Measurements from ENCODE around the gene HDC. TPM values are rescaled to one million over a fixed set of nuclear protein-coding genes. Genes with fewer than 3 reads are reported as not detected.

HDC gene
- total and polyA plus RNA-seq, 2 of the 13 experiments (the other 11 are each of a cell fraction or from before 2014, with no cell fraction given) = not detected

- DNase-seq (ENCODE audit: low spot score) (no peak), FAIRE-seq (no peak), ATAC-seq (no peak)
- Histone ChIP-seq H3K27ac (ENCODE audit: extremely low read length, insufficient read depth, low read length) (no peak overlapping the region), H3K4me2 (ENCODE audit: low read depth, low read length) (no peak overlapping the region), H2AFZ (ENCODE audit: low read length) (no peak overlapping the region), H3K9me3 (ENCODE audit: low read length) (no peaks in the 10 kb centered on the region), H3K79me2 (ENCODE audit: insufficient read depth, low read length) (no peaks in the 10 kb centered on the region), H3K27me3 (ENCODE audit: control insufficient read depth in 1 of 2, insufficient read depth in 2 of 2, low read length in 2 of 2) (no peaks in the 10 kb centered on the region), H4K20me1 (ENCODE audit: insufficient read depth, low read length) (no peaks in the 10 kb centered on the region), H3K9ac (ENCODE audit: insufficient read depth, low read depth, low read length) (no peak overlapping the region), H3K4me3 (replicated peaks in 1 of 3; ENCODE audit: insufficient read depth in 1 of 3, low read depth in 2 of 3, low read length in 3 of 3) (no peak overlapping the region), H3K36me3 (replicated peaks in 1 of 2; ENCODE audit: control insufficient read depth in 1 of 2, insufficient read depth in 2 of 2, low read length in 2 of 2) (no peaks in the 10 kb centered on the region), H3K4me1 (ENCODE audit: insufficient read depth, low read length) (peaks cover 24% of the 10 kb centered on the region)
- intact Hi-C loops (cut with micrococcal nuclease; ENCODE audit: unreplicated experiment) (no loop called here), in situ Hi-C loops (cut with HindIII; ENCODE audit: extremely low pct_ligation_motif_present, low pct_unique_long_range_greater_than_20kb) (no loop called here)
- 70% methylated on average over 5 of the region's 5 CpGs for WGBS (ENCODE audit: low lambda C conversion rate)
- POLR2A ChIA-PET = no interaction called here
- no TSS peak for BruUV-seq (replicated peaks)
- CTCF ChIA-PET (ENCODE audit: low intra/inter-chr PET ratio, low total read pairs) = no interaction called here
- no peak for TF ChIP-seq IRF9 (CRISPR knock-in tag; IDR thresholded peaks at IDR 0.05; ENCODE audit: borderline replicate concordance)
- TF ChIP-seq RXRA (CRISPR knock-in tag; IDR thresholded peaks at IDR 0.05) = no peak
- no peak for TF ChIP-seq ZNF3 (CRISPR knock-in tag; IDR thresholded peaks at IDR 0.05)
- TF ChIP-seq ZNF512 (CRISPR knock-in tag; IDR thresholded peaks at IDR 0.05) = no peak
- TF ChIP-seq ZNF672 (CRISPR knock-in tag; IDR thresholded peaks at IDR 0.05) = no peak
- TF ChIP-seq AHR (CRISPR knock-in tag; IDR thresholded peaks at IDR 0.05) = no peak
- no peak for TF ChIP-seq ZNF264 (CRISPR knock-in tag; IDR thresholded peaks at IDR 0.05)
- no peak for TF ChIP-seq UBTF (CRISPR knock-in tag; IDR thresholded peaks at IDR 0.05)
- no peak for TF ChIP-seq RNF219 (CRISPR knock-in tag; IDR thresholded peaks at IDR 0.05)
- TF ChIP-seq ZNF674 (CRISPR knock-in tag; IDR thresholded peaks at IDR 0.05; ENCODE audit: low read depth) = no peak
- no peak for TF ChIP-seq SNAPC5 (CRISPR knock-in tag; IDR thresholded peaks at IDR 0.05; ENCODE audit: borderline replicate concordance)
- no peak for TF ChIP-seq DDIT3 (CRISPR knock-in tag; IDR thresholded peaks at IDR 0.05)
- TF ChIP-seq NFE2L1 (CRISPR knock-in tag; IDR thresholded peaks at IDR 0.05; ENCODE audit: borderline replicate concordance) = no peak
- no peak for TF ChIP-seq ZHX1 (CRISPR knock-in tag; IDR thresholded peaks at IDR 0.05; ENCODE audit: low read depth)
- TF ChIP-seq ZNF274 (CRISPR knock-in tag; IDR thresholded peaks at IDR 0.05) = no peak
These were observed 6.2 kb downstream of the HDC start for GRCh38 chr15:50259276-50259675.
